Esophagus squamous epithelium (tissue), 5 donors: ENCODE data around the gene ARID3A. TPM values are rescaled to one million over a fixed set of nuclear protein-coding genes. Genes with fewer than 3 reads are reported as not detected.
A peak's percentile ranks its signal among the peaks of the same experiment; 100 is the strongest.

ENCODE experiments used
- DNase-seq: peaks from one replicate; lab custom pipeline; 2025; lab: John Stamatoyannopoulos, UW
- H3K27ac ChIP-seq, 4 donors: fragments of 200-600 bp; sonication (generic); one replicate each; pipeline ENCODE4 v1.5.1; 2016 to 2019; ENCODE audit warnings: mild to moderate bottlenecking in 1 of 4
- H3K27me3 ChIP-seq, 4 donors: fragments of 200-600 bp; sonication (generic); 1 replicate in 3 of 4; 2 replicates in 1 of 4; pipeline versions ENCODE4 v1.5.1 to v1.6.0; 2017 to 2021; ENCODE audit warnings: antibody characterized with exemption in 1 of 4
- H3K36me3 ChIP-seq, 3 donors: fragments of 200-600 bp; sonication (generic); one replicate each; pipeline ENCODE4 v1.5.1; 2016 to 2019
- H3K4me1 ChIP-seq, 3 donors: fragments of 200-600 bp; sonication (generic); one replicate each; pipeline ENCODE4 v1.5.1; 2017 to 2019
- H3K4me3 ChIP-seq, 4 donors: fragments of 200-600 bp; sonication (generic); 1 replicate in 3 of 4; 2 replicates in 1 of 4; pipeline ENCODE4 v1.5.1; 2016 to 2019; ENCODE audit warnings: mild to moderate bottlenecking in 2 of 4, moderate library complexity in 1 of 4
- H3K9me3 ChIP-seq, 3 donors: fragments of 200-600 bp; sonication (generic); one replicate each; pipeline ENCODE4 v1.5.1; 2016 to 2019
- CTCF ChIP-seq, 6 experiments: fragments of 450-650 bp in 4 of 6; fragments of 200-600 bp in 2 of 6; sonication (generic) in 2 of 6; IDR thresholded peaks; one replicate each; pipeline ENCODE4 v1.5.1; 2016 to 2019; ENCODE audit warnings: antibody characterized with exemption in 6 of 6, mild to moderate bottlenecking in 4 of 6, moderate library complexity in 4 of 6
- POLR2A ChIP-seq, 4 donors: fragments of 450-650 bp; IDR thresholded peaks; one replicate each; pipeline ENCODE4 v1.6.1; 2017; ENCODE audit warnings: antibody characterized with exemption in 4 of 4, mild to moderate bottlenecking in 4 of 4, moderate library complexity in 3 of 4
- WGBS, 2 donors: methylation state at CpG; one replicate each; pipeline ENCODE4 v1.1.5; 2018; 5-methylcytosine and 5-hydroxymethylcytosine counted together
- intact Hi-C: fragments of 100-400 bp; cut with DNase I; formaldehyde crosslinking; loops from one replicate; pipeline ENCODE4 v1.15.0; 2022
- total RNA-seq, 4 donors: library from RNA; depleted of rRNA; stranded (reverse); fragments of >200 nt; gene quantifications; one replicate each; pipeline ENCODE4 v1.1.0, GENCODE V29; 2016
- donor health status: DM: yes; HTN: yes; CAD: no.

Gene ARID3A
- total RNA-seq, 4 donors from 2014 or later = 3.0 to 6.6 (median 4.7) TPM

DNA sequence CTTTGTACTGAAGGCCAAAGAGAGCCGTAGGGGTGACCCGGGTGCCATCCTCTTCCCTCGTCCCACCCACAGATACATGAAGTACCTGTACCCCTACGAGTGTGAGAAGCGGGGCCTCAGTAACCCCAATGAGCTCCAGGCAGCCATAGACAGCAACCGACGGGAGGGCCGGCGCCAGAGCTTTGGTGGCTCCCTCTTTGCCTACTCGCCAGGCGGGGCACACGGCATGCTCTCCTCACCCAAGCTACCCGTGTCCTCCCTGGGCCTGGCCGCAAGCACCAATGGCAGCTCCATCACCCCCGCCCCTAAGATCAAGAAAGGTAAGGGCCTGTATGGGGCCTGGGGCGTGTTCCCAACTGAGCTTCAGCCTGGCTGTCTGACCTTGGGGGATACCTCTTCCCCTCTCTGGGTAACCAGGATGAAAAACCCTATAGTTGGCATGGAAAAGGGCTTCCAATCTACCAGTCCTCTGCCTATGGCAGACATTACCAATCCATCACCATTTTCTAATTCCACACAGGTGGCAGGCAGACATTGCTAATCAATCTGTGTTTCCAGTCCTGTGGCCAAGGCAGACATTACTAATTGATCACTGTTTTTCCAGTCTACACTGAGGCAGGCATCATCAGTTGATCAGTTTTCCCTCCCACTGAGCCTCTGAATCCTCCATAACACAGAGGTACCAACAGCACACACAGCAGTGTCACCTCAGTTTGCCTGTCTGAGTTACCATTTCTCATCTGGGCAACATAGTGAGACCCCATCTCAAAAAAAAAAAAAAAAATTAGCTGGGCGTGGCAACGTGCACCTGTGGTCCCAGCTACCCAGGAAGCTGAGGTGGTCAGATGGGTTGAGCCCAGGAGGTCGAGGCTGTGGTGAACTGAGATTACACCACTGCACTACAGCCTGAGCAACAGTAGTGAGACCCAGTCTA, 39.2 kb downstream of the ARID3A start:
- Histone ChIP-seq H3K36me3 (peaks cover 4 to 69% (median 6%) of the 10 kb centered on the region in 3 donors), H3K27ac (no peak overlapping the region), H3K9me3 (no peaks in the 10 kb centered on the region), H3K4me1 (no peaks in the 10 kb centered on the region), H3K4me3 (no peak overlapping the region), H3K27me3 (no peaks in the 10 kb centered on the region)
- intact Hi-C loops = no loop called here
- TF ChIP-seq CTCF (IDR thresholded peaks at IDR 0.05) (no peak), POLR2A (IDR thresholded peaks at IDR 0.05) (no peak)
- DNase-seq = no peak
- WGBS, 2 donors = 87 to 97% methylated on average over 6 to 19 of the region's 19 CpGs

DNA sequence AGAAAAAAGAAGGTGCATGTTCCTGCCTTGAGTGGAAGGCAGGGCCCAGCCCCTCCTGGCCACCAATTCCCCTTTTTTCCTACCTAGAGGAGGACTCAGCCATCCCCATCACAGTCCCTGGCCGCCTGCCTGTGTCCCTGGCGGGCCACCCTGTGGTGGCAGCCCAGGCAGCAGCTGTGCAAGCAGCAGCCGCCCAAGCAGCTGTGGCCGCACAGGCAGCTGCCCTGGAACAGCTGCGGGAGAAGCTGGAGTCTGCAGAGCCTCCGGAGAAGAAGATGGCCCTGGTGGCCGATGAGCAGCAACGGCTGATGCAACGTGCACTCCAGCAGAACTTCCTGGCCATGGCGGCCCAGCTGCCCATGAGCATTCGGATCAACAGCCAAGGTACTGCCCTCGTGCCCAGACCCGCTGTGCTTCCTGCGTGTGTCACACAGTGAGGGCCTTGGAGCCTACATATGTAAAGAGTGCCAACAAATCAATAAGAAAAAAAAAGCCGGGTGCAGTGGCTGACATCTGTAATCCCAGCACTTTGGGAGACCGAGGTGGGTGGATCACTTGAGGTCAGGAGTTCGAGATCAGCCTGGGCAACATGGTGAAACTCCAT, 40.8 kb downstream of the ARID3A start:
- Histone ChIP-seq H3K27ac (no peak overlapping the region), H3K4me3 (no peak overlapping the region), H3K9me3 (peaks cover 0 to 11% (median 7%) of the 10 kb centered on the region in 3 donors), H3K4me1 (no peaks in the 10 kb centered on the region), H3K27me3 (no peaks in the 10 kb centered on the region), H3K36me3 (peaks cover 16 to 77% (median 18%) of the 10 kb centered on the region in 3 donors)
- intact Hi-C loops = no loop called here
- TF ChIP-seq POLR2A (IDR thresholded peaks at IDR 0.05) (no peak), CTCF (IDR thresholded peaks at IDR 0.05) (no peak)
- 79 to 84% methylated on average over 5 to 9 of the region's 17 CpGs for WGBS, 2 donors
- no peak for DNase-seq

DNA sequence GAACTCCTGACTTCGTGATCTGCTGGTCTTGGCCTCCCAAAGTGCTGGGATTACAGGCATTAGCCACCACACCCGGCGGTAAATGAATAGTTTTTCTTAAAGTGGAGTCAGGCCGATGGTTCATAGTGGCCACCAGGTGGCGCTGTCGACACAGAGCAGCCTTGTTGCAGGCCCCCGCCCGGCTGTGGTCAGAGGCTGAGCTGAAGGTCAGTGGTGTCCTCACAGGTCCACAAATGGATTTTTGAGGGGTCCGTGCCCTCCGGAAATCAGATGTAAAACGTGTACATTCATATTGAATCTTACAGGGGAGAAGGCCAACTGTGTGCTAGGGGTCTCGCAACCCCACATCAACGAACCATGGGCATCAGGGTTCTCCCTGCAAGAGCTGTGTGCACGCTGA, 44.9 kb downstream of the ARID3A start:
- TF ChIP-seq POLR2A (IDR thresholded peaks at IDR 0.05) (no peak), CTCF (IDR thresholded peaks at IDR 0.05) (peak in 3 of 6 experiments; percentile 25 to 56 (median 30))
- Histone ChIP-seq H3K4me1 (no peaks in the 10 kb centered on the region), H3K9me3 (peaks cover 0 to 11% (median 7%) of the 10 kb centered on the region in 3 donors), H3K36me3 (peaks cover 10 to 62% (median 14%) of the 10 kb centered on the region in 3 donors), H3K4me3 (no peak overlapping the region), H3K27me3 (no peaks in the 10 kb centered on the region), H3K27ac (no peak overlapping the region)
- 91 to 100% methylated on average over 4 to 13 of the region's 14 CpGs for WGBS, 2 donors
- DNase-seq = no peak
- intact Hi-C loops = loop anchor here (10.0 kb wide), 1 partner anchor 206 kb away; no protein-coding TSS in a partner anchor

DNA sequence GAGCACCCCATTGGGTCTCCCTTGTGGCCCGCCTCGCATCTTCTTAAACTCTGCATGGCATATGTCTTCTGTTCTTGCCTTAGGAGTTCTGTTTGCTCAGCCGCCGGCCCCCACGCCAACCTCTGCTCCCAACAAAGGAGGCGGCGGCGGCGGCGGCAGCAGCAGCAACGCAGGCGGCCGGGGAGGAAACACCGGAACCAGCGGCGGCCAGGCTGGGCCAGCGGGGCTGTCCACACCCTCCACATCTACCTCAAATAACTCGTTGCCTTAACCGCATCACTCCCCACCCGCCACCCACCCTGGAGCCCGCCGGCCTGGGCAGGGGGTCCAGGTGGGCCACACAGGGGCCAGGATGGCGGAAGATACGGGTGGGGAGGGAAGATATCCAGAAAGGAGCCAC, 46.0 kb downstream of the ARID3A start:
- Histone ChIP-seq H3K4me1 (no peaks in the 10 kb centered on the region), H3K36me3 (peaks cover 10 to 52% (median 14%) of the 10 kb centered on the region in 3 donors), H3K9me3 (peaks cover 0 to 11% (median 7%) of the 10 kb centered on the region in 3 donors), H3K27me3 (peaks cover 0 to 3% (median 0%) of the 10 kb centered on the region in 4 donors), H3K4me3 (no peak overlapping the region), H3K27ac (no peak overlapping the region)
- WGBS, 2 donors = 88 to 93% methylated on average over 13 to 19 of the region's 24 CpGs
- intact Hi-C loops = loop anchor here (10.0 kb wide), 1 partner anchor 207 kb away; no protein-coding TSS in a partner anchor
- TF ChIP-seq POLR2A (IDR thresholded peaks at IDR 0.05) (no peak), CTCF (IDR thresholded peaks at IDR 0.05) (no peak)
- no peak for DNase-seq
